GM06990 (cell line): ENCODE data around the gene ALOXE3.
"Not testable (repeated sequence)": the region's sequence is repeated elsewhere in the genome, so short reads cannot be mapped to it uniquely, and the experiment has no call there.

Experiments used
- DNase-seq: peaks from one replicate; pipeline ENCODE4 v3.0.0-alpha.2; 2011; ENCODE audit not compliant: insufficient read length; ENCODE audit errors: extremely low read depth
- H3K27me3 ChIP-seq: replicated peaks from 2 replicates; pipeline ENCODE4 v1.6.0; 2011; ENCODE audit warnings: low read length; ENCODE audit not compliant: control insufficient read depth, insufficient read depth
- H3K36me3 ChIP-seq: 2 replicates; pipeline ENCODE4 v1.5.1; 2011; ENCODE audit warnings: low read length; ENCODE audit not compliant: control insufficient read depth, insufficient read depth
- H3K4me3 ChIP-seq: replicated peaks from 2 replicates; pipeline ENCODE4 v1.5.1; 2011; ENCODE audit warnings: low read depth, mild to moderate bottlenecking, control low read depth, low read length
- TF ChIP-seq, protein P1 (sequence below): IDR thresholded peaks from 2 replicates; pipeline ENCODE4 v1.5.1; 2011; ENCODE audit warnings: low read length, control low read depth, mild to moderate bottlenecking, inconsistent platforms; ENCODE audit not compliant: insufficient read depth, poor library complexity, severe bottlenecking

ALOXE3 gene

DNA sequence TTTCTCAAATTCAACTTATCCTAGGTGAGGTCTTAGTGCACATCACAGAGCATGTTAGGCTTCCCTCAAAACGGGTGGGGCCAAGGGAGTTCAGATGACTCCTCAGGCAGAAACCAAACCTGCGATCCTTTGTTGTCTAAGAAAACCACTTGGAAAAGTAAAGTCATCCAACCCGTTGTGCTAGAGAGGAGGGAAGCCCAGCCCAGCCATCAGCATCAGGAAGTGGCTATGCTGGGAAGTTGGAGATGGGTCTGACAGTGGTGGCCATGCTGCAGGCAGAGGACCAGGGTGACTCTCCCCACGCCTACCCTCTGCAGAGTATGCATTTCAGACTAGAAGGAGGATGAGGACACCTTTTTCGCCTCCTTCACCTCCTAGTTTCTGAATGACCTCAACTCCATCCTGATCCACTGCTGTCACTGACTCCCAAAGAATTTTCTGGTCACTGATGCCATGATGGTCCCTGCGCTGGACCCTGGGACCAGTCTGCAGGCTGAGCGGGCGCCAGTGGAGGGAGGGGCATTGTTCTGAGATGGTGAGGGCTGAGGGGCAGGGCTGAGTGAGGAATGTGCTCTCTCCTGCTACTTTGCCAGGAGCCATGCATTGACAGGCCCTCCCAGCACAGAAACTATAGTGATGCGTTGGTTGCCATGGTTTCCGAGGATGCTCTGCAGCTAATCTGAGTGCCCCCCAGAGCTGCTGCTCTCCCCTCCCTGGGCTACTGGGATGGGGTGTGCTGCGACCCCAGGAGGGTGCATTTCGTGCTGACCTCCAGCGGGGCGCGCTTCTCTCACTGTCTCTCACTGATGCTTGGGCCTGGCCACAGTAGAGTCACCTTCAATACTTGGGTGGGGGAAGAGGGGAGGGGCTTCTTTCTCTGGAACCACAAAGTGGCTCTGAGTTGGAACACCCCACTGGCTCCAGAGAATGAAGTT is 51.2 kb downstream of the ALOXE3 start:
- no peaks in the 10 kb centered on the region for H3K36me3 ChIP-seq
- no peak overlapping the region for H3K4me3 ChIP-seq
- DNase-seq: no peak
- TF ChIP-seq, protein P1, sequence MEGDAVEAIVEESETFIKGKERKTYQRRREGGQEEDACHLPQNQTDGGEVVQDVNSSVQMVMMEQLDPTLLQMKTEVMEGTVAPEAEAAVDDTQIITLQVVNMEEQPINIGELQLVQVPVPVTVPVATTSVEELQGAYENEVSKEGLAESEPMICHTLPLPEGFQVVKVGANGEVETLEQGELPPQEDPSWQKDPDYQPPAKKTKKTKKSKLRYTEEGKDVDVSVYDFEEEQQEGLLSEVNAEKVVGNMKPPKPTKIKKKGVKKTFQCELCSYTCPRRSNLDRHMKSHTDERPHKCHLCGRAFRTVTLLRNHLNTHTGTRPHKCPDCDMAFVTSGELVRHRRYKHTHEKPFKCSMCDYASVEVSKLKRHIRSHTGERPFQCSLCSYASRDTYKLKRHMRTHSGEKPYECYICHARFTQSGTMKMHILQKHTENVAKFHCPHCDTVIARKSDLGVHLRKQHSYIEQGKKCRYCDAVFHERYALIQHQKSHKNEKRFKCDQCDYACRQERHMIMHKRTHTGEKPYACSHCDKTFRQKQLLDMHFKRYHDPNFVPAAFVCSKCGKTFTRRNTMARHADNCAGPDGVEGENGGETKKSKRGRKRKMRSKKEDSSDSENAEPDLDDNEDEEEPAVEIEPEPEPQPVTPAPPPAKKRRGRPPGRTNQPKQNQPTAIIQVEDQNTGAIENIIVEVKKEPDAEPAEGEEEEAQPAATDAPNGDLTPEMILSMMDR: no peak
- H3K27me3 ChIP-seq: peaks cover 2% of the 10 kb centered on the region

DNA sequence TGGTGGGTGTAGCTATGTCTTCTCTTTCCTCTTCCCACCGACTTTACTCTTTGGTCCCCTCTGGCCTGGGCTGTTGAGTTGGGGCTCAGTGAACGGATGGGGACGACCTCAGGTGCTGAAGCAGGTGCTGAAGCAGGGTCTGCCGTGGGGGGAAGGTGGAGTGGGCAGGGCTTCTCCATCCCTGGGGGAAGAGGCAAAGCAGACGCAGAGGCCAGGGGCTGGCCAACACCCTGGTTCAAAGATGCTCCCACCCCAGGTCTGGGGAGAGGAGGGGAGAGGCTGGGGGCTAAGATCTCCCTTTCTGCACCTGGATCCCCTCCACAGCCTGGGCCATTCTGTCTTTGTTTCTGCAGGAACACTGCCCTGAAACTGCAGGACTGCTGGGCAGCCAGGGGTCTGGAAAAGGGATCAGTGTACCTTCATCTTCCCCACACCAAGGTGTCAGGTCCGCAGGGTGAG is 53.7 kb downstream of the ALOXE3 start:
- TF ChIP-seq, protein P1: no peak
- no peak overlapping the region for H3K4me3 ChIP-seq
- peaks cover 2% of the 10 kb centered on the region; the same call in 1 of the 2 replicates for H3K27me3 ChIP-seq
- H3K36me3 ChIP-seq: no peaks in the 10 kb centered on the region
- no peak for DNase-seq

DNA sequence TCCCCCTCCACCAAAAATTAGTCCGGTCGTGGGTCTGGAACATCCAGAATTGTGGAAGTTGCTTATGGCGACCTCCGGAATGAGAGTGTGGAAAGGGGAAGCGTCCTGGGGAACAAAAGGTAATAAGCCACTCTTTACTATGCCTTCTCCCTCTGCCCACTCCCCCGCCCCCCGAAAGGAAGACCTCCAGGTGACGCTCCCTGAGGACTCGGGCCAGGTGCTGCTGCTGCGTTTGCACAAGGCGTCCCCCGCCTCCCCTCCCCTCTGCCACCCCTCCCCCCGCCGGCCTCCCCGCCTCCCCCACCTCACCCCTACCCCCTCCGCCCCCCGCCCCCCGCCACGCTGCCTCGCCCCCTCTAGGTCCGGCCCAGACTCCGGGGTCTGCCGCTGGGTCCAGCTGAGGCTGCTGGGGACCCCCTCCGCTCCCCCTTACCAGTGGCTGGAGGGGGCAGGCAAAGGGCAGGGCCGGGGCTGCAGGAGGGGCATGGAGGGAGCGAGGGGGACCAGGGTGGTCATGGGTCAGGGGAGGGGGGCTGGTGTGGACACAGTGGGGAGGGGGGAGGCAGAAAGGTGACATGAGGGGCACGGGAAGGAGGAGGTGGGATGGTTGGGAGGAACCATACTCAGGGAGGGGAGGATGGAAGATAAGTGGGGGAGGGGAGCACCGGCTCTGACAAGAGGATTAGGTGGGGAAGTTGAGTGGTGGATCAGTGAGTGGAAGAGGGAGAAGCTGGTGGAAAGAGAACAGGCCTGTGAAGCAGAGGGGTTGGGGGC is 54.4 kb downstream of the ALOXE3 start:
- Histone ChIP-seq H3K4me3 (no peak overlapping the region), H3K36me3 (no peaks in the 10 kb centered on the region), H3K27me3 (0 out of 2 replicates have a peak, but pooled peaks cover 2% of the 10 kb centered on the region)
- DNase-seq: no peak
- TF ChIP-seq, protein P1: no peak

DNA sequence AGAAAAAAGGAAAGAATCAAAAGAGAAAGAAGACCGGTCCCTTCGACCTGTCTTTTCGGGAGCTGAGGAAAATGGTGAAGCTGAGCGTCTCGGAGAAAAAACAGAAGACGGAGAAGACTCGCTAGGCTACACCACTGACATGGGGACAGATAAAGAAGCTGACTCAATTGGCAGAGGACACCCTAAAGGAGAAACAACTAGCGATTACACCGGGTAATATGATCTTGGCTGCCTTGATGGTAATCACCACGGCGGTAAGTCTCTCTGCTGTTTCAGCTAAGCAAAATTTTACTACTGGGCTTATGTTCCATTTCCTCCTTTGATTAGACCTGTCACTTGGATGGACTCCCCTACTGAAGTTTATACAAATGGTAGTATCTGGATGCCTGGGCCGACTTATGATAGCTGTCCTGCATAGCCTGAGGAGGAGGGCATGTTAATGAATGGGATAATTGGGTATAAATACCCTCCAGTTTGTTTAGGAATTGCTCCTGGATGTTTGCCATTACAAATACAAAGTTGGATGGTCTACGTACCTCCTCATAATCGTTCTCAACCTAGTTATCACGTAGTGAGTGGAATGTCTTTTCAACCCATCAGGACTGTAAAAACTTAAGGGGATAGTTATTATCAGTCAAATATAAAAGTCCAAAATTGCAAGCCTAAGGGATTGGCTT is 55.4 kb downstream of the ALOXE3 start:
- DNase-seq: no peak
- Histone ChIP-seq H3K27me3 (0 out of 2 replicates have a peak, but pooled peaks cover 2% of the 10 kb centered on the region), H3K4me3 (no peak overlapping the region), H3K36me3 (no peaks in the 10 kb centered on the region)
- TF ChIP-seq, protein P1: no peak

DNA sequence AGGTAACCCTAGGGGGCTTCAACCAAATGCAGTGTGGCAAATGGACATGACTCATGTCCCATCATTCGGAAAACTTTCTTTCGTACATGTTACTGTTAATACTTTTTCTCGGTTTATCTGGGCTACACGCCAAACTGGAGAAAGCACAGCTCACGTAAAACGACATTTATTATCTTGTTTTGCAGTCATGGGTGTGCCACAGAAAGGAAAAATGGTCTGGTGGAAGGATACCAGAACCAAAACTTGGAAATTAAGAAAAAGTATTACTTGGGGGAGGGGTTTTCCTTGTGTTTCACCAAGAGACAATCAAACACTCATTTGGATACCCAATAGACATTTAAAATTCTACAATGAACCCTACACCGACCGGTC is 55.9 kb downstream of the ALOXE3 start:
- no peak for DNase-seq
- H3K27me3 ChIP-seq: 0 out of 2 replicates have a peak, but pooled peaks cover 2% of the 10 kb centered on the region
- no peaks in the 10 kb centered on the region for H3K36me3 ChIP-seq
- H3K4me3 ChIP-seq: no peak overlapping the region
- TF ChIP-seq, protein P1: no peak

DNA sequence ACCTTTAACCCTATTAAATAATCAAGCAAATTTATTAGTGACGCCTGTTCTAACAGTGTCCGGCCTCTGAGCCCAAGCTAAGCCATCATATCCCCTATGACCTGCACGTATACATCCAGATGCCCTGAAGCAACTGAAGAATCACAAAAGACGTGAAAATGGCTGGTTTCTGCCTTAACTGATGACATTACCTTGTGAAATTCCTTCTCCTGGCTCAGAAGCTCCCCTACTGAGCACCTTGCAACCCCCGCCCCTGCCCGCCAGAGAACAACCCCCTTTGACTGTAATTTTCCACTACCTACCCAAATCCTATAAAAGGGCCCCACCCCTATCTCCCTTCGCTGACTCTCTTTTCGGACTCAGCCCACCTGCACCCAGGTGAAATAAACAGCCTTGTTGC is 56.5 kb downstream of the ALOXE3 start:
- H3K36me3 ChIP-seq, H3K27me3 ChIP-seq, DNase-seq, H3K4me3 ChIP-seq: not testable (repeated sequence)
